C4-2B (cell line): ENCODE data around the gene SDK2.

Source experiments
- ZFX ChIP-seq: fragments of 450-650 bp; IDR thresholded peaks from 2 replicates; pipeline ENCODE4 v1.6.1; 2017
- TF ChIP-seq, protein P1 (sequence below): fragments of 450-650 bp; conservative IDR thresholded peaks from 2 replicates; pipeline ENCODE4 v1.5.1; 2017; ENCODE audit warnings: mild to moderate bottlenecking

DNA sequence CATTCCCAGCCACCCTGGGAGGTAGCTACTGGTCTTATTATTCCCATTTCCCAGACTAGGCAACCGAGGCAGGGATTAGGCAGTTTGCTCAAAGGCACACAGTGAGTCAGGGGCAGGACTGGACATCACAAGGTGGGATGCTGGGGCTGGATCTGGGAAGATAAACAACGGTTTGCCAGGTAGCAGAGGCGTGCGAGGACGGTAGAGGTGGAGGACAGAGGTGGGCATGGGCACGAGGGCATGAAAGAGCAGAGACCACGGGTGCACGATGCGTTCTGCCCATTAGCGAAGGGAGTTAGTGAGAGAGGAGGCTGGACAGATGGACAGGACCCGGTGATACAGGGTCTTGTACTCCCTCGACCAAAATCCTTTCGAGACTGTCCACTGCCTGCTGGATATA is 148.0 kb downstream of the SDK2 start:
- TF ChIP-seq, protein P1, sequence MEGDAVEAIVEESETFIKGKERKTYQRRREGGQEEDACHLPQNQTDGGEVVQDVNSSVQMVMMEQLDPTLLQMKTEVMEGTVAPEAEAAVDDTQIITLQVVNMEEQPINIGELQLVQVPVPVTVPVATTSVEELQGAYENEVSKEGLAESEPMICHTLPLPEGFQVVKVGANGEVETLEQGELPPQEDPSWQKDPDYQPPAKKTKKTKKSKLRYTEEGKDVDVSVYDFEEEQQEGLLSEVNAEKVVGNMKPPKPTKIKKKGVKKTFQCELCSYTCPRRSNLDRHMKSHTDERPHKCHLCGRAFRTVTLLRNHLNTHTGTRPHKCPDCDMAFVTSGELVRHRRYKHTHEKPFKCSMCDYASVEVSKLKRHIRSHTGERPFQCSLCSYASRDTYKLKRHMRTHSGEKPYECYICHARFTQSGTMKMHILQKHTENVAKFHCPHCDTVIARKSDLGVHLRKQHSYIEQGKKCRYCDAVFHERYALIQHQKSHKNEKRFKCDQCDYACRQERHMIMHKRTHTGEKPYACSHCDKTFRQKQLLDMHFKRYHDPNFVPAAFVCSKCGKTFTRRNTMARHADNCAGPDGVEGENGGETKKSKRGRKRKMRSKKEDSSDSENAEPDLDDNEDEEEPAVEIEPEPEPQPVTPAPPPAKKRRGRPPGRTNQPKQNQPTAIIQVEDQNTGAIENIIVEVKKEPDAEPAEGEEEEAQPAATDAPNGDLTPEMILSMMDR, result no peak
- no peak for TF ChIP-seq ZFX
